Stimulated activated CD8-positive, alpha-beta memory T cell treated with anti-CD3 and anti-CD28 coated beads, Interleukin-12 subunit alpha, Interleukin-12 subunit beta, amount 100 ng/mL, for 1 hour (primary cell): ENCODE results near the gene LHPP.

Experiments used
- DNase-seq: peaks from one replicate; pipeline ENCODE4 v3.0.0-alpha.2; 2020; ENCODE audit warnings: low read depth

Gene LHPP

DNA sequence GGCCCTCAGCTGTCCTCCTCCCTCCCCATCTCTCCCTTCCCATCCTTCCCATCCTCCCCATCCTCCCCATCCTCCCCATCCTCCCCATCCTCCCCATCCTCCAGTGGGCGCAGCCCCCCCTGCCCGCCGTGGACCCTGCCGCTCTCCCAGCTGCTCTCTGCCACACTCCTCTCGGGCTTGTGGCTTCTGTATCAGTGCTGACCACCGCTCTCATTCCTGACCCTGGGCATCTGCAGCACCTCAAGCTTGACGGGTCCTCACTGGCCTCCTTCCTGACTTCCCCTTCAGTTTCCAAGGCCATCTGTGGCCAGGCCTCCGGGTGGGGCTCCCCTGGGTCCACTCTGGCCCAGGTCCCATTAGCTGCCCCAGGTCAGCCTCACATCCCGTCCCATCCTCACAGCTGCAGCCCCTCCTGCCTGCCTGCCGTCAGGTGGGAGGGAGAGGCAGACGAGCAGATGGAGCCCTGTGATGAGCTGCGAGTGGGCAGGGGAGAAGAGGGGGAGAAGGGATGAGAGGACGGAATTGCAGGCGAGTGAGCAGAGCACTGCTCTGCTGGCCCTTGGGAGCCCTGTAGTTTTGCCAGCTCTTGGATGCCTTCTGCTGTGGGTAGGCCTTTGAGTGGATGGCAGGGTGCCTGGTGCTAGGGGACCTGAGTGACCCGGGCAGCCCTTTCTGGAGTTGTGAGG lies 35.7 kb downstream of the LHPP start:
- no peak for DNase-seq

DNA sequence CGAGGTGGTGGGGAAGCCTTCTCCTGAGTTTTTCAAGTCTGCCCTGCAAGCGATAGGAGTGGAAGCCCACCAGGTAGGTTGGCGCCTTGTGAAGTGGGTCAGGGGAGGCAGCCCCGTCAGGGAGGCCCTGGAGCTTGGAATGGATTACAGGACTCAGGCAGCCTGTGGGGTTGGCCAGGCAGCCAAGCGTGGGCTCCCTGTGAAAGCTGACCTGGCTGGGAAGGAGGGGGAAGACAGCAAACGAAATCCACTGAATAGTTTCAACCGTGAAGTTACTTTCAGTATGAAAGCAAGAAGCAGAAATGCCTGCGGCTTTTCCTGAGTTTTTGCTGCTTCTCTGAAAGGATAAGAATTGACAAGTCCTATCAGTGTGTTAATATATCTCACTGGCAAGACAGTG lies 36.4 kb downstream of the LHPP start:
- DNase-seq: no peak

DNA sequence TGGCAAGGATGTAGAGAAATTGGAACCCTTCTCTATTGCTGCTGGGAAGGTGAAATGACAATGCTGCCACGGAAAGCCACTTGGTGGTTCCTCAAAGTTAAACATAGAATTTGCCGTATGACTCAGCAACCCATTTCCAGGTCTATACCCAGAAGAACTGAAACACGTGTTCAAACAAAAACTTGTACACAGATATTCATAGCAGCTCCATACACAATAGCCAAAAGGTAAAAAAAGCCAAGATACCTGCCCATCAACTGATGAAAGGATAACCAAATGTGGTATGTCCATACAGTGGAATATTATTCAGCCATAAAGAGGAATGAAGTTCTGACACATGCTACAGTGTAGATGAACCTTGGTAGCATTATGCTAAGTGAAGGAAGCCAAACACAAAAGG lies 39.1 kb downstream of the LHPP start:
- DNase-seq: no peak

DNA sequence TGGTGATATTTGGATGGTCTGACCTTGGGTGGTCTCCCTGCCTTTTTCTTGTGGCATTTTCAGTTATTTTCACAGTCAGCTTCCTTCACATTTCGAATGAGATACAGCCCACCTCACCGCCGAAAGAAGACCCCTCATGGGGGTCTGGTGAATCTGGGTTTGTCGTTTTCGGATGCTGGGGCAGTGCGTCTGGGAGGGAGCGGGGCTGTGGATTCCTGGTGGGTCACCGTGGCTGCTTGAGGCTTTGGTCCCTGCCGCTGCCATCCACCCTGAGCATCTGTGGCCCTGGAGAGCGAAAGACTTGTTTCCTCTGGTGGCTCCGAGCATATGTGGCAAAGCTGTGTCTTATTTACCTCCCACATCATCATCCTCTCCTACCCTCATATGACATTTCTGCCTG lies 43.1 kb downstream of the LHPP start:
- DNase-seq: no peak

DNA sequence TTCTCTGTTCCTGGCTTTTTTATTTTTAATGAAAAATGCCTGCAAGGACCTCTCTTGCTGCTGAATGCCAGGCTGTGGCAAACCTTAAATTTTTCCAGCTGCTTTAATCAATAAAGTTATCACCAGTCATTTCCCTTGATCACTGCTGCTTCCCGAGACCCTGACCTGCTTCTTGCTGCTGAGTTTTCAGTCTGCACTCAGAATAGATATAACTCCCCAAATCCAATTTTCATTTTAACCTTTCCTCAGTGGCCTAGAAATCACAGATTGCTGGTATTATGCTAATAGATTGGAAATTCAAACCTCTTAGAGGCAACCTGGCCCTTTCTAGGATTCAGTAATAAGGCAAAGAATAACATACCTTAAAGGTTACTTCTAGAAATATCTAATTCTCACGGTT lies 43.7 kb downstream of the LHPP start:
- no peak for DNase-seq

DNA sequence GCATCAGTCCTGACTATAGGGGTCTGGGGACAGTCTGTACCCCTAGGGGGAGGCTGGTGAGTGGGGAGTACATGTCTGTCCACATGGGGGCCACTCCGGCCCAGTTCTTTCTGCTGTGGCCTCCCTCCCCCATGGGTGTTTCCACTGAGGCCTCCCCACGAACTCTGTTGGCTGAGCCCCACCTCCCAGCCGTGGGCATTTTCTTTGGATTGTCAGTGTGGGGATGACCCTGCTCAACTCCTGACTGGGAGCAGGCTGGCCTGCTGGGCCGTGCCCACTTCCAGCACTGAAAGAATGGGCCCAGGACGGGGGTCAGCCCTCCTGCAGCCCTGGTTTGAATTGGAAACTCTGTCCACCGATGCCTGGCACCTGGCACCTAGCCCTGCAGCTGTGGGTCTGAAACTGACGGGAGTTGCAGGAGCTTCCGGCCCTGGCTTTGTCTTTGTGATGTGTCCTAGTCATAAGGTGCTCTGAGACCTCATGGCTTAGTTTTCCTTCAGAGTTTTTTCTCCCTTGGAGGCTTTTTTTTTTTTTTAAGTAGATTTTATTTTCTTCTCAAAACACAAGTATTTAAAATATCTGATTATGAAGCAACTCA lies 46.5 kb downstream of the LHPP start:
- DNase-seq: no peak

DNA sequence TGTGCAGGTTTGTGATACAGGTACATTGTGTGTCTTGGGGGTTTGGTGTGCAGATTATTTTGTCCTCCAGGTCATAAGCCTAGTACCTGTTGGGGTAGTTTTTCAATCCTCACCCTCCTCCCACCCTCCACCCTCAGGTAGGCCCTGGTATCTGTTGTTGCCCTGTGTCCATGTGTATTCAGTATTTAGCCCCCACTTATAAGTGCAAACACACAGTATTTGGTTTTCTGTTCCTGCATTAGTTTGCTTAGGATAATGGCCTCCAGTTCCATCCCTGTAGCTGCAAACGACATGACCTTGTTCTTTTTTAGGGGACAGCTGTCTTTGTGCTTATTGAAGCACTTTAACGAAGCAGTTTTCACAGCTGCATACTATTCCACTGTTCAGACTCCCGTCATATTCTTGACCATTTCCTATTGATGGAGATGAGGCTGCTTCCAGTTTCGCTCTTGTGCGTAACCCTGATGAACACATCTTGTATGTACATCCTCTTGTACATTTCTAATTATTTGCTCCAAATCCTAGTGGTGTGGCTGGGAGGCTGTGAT lies 47.4 kb downstream of the LHPP start:
- DNase-seq: no peak

DNA sequence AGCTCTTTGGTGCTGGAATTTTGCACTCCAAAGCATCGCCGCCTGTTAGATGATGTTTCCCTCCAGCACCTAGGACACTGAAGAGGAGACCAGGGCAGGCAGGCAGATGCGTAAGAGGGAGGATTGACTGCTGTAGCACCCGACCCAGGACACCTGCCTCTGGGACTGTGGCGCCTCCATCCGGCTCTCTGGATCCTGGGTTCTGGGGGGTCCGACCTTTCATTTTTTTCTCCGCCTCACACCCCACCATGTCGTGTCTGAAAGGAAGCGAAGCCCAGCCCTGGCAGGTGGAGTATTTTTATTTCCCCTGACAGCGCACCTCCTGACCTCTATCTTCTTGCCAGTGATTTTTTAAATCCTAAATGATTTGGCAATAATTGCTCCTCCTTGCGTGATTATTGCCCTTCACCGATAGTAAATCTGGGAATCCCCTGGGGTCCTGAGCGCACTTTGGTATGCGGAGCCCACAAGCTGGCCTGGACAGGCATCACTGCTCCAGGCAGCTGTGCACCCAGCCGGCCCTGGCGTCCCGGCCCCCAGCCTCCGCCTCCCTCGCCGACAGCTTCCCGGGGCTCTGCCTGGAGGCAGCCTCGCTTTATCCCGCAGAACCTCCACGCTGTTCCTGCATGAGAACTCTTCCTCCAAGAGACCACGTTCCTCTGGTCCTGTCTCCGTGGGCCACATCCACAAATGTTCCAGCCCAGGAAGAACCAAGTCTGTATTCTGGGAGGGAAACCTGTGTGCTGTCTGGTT lies 48.4 kb downstream of the LHPP start:
- DNase-seq: no peak

DNA sequence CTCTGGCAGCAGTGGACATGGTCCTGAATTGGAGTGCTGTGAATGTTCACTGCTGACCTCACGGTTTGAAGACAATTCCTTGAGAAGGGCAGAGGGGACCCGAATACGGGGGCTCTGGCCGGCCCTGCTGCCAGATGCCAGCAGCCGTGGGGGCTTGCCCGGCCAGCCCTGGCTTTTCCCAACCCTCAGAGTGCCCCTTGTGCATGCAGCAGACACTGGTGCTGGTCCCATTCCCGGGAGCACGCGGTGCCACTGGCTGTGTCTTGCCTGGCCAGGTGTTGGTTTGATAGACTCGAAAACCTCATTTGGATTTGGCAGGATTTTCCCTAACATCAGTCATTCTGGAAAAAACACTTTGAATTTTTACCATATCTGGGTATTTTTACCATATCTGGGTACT lies 49.1 kb downstream of the LHPP start:
- no peak for DNase-seq

DNA sequence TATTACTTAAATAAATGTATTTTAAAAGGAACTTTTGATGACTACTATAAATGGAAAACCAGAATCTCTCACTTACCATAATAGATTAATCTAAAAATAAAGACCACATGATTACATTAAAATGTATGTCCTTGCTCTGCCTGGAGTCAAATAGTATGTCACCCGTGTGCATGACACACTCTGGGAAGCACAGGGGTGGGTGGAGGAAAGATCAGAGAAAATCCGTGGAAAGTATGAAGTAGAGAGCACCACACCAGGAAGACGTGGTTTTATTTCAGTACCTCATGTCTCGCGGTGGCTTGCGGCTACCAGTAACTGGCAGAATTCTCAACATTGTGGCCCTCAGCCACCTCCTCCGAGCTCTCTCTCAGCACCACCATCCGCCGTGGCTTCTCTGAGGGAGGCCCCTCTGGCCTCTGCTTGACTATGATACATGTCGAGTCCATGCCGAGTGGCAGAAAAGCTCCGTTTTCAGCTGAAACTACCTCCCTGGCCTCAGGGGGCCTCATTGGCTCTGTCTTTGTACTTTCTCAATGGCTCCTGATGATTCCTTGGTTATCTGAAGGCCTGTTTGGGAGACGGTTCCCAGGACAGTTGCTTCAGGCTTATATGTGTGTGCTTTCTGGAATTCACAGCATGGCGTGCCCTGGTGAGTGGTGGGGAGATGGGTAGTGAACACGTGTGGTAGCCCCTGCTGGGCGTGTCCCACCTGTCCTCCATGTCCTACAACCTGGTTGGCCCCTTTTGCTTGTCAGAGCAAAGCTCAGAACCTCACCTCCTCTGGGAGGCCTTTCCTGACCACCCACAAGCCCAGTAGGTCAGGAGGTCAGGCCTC lies 49.8 kb downstream of the LHPP start:
- no peak for DNase-seq

DNA sequence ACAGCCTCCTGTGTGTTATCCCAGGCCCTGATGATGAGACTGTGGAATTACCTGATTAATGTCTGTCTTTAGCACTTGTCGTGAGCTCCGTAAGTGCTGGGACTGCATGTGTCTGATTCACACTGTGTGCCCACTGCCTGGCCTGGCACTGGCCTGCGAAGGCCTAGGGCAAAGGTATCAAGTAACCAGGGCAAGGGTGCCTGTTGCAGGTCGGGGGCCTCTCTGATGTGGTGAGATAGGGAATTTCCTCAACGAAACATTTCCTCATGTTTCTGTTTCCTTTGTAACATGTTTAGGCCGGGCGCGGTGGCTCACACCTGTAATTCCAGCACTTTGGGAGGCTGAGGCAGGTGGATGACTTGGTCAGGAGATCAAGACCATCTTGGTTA lies 50.4 kb downstream of the LHPP start:
- no peak for DNase-seq

DNA sequence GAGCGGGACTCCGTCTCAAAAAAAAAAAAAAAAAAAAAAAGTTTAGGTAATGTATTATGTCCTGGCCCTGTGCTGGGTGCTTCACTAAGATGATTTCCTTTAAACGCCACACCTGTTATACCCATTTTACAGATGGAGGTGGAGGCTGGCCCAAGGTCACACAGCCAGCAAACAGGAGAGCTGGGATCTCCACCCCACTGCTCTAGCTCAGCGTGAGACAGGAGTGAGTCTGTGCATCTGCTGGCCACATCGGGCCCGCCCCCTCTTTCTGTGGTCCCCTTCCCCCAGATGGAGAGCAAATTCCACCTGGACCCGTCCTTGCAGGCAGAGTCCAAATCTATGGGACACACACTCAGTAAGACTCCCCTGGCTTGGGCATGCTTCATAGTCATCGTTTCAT lies 51.0 kb downstream of the LHPP start:
- no peak for DNase-seq

DNA sequence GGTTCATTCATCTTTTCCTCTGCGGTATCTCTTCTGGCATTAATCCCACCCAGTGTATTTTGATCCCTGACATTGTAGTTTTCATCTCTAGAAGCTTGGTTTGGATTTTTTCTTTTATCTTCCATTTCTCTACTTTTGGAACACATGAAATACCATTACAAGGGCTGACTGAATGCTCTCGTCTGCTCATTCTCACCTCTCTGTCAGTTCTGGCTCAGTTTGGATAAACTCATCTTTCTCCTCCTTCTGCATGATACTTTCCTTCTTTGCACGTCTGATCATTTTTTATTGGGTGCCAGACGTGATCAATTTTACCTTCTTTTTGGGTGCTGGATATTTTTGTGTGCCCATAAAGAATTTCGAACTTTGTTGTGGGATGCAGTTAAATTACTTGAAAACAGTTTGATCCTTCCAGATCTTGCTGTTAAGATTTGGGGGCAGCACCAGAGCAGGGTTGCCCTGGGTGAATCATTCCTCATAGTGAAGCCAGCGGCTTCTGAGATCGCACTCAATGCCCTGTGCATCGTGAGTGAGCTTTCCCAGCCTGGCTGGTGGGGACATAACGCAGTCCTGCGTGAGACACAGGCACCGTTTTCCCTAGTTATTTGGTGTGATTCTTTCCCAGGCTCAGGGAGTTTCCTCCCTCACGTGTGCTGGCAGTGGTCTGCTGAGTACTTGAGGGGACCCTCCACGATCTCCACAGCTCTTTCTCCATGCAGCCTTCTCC lies 53.8 kb downstream of the LHPP start:
- DNase-seq: no peak

DNA sequence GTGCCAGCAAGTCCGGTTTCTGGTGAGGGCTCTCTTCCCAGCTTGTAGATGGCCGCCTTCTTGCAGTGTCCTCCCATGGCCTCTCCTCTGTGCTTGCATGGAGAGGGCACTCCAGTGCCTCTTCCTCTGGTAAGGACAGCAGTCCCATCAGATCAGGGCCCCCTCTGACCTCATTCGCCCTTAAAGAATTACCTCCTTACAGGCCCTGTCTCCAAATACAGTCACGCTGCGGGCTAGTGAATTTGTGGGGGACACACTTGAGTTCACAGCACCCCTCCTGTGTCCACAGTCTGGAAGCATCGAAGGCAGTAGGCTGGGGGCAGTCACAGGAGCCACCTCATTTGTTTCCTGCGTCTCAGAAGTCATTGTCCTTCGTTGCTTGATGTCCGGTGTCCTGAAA lies 54.6 kb downstream of the LHPP start:
- no peak for DNase-seq

DNA sequence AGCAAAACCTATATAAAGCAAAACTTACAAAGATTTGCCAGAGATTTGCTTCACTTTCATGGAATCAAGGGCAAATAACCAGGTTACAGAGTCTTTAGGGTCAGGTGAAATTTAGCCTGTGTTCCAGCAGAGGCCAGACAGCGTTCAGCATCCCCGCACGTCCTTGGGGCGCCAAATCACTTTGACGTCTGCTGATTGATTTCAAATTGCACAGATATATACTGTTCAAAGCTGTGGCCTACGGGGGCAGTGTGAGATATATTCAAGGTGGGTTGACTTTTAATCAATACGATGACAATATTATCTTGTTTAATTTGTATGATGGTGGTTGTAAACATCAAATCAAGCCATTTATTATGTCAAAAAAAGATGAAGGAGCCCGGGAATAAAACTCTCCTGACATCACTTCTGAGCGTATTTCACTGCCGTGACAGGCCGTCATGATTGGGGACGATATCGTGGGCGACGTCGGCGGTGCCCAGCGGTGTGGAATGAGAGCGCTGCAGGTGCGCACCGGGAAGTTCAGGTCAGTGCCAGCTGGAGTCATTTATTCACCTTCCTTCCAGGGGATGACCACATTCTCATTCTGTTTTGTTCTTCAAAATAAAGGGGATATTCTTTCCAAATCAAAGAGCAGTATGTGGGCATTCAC lies 55.2 kb downstream of the LHPP start:
- DNase-seq: no peak

DNA sequence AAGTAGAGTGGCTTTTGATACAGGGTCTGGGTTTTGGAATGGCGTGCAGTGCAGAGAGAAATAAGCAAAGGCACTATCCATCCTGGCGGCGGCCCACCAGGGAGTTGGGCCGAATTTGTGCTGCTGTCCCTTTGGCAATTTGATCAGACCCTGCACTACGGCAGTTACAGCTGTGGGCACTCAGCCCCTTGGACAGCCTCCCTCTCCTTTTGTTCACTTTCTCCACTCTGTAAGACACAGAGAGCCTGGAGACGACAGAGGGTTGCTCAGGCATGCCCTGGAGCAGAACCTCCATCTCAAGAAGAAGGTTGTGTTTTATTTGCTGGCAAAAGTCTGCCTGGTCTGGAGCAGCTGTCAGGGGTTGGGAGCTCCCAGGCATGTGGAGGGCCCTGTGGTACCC lies 55.8 kb downstream of the LHPP start:
- no peak for DNase-seq

DNA sequence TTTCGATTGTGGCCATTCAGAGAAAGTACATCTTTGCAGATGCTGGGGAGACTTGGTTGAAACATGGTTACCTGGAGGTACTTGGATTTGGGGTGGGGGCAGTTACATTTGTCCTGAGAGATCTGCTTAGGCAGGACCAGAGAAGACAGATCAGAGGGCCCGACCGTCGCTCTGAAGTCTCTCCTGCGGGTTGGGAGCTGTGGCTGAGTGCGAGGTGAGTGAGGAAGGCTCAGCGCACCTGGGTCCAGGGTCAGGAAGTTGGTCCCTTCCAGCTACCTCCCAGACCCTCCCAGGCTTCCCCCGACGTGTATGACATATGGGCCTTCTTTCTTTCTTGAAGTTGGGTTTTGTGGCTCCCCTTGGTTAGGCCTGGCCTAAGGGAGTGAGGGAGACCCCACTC lies 56.3 kb downstream of the LHPP start:
- no peak for DNase-seq

DNA sequence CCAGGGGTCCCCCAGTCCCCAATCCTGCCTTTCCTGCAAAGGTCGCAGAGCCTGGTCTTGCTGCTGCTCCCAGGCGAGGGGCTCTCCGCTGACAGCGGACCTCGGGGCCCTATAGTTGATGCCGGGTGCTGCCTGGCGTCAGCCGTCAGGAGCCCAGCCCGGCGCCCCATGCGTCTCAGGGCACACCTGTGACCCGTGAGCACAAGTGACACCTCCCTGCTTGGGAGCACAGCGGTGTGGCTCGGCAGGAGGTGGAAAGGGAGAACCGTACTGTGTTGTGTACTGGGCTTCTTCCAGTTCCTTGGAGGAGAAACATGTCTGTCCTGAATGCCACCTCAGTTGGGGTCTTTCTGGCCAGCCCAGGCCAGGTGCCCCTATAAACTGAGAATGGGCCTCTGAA lies 56.7 kb downstream of the LHPP start:
- DNase-seq: no peak

DNA sequence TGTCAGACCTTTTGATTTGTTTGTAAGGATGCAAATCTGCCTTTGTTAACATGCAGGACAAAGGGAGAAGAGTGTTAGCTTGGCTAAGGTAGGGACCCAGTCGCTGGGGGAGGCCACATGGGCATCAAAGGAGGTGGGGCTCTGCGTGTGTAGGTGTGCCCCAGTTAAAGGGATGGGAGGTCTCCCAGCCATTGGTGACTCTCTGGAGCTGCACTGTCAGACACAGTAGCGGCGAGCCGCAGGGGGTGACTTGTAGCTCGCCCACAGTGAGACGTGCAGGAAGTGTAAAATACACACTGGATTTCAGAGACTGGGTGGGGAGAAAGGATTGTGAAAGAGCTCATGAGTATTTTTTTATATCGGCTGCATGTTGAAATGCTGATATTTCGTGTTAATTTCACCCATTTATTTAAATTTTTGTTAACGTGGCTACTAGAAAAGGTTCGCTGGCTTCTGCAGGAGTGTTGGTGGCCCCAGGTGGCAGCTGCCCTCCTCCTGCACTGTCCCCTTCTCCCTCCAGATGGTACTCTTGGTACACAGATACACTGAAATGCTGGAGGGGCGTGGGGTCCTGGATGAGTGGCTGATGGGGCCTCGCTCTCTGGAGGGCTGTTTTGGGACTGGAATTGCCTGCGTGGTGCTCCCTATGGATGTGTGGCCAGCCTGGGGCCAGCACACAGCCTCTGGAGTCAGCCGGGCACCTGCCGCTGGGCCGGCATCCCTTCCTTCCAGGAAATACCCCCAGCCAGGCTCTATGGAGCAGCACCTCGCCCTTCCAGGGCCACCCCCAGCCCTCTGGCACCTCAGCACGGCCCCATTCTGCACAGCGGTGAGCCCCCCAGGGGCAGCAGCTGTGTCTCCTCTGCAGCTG lies 59.2 kb downstream of the LHPP start:
- no peak for DNase-seq

DNA sequence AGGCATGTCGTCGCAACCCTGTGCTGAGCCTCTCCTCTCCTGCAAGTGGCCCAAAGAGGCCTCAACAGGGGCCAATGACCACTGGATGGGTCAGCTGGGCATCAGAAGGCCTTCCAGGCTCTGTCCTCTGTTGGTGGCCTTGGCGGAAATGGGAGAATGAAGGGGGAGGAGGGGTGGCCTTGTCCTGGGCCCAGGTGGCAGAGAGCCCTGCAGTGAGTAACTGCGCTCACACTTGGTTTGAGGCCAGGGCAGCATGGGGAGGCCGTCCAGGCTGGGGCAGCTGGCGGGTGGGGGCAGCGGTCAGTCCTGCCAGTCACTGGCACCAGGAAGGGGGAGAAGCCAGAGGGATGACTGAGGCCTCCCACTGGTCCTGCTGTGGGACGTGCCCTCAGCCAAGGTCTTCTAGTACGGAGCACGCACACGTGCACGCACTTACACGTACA lies 59.8 kb downstream of the LHPP start:
- no peak for DNase-seq
